Hepatocyte (in vitro differentiated cells): ENCODE measurements around the gene ADD2. TPM values are rescaled to one million over a fixed set of nuclear protein-coding genes. Genes with fewer than 3 reads are reported as not detected.

Source experiments
- DNase-seq: peaks from one replicate; pipeline ENCODE4 v3.0.0-alpha.2; 2016; ENCODE audit warnings: low spot score
- H2AFZ ChIP-seq: fragments of 200-600 bp; sonication (generic); 2 replicates; pipeline ENCODE4 v1.6.0; 2016; ENCODE audit warnings: antibody characterized with exemption, mild to moderate bottlenecking
- H3K27ac ChIP-seq: fragments of 200-600 bp; sonication (generic); 2 replicates; pipeline ENCODE4 v1.5.1; 2016; ENCODE audit warnings: mild to moderate bottlenecking
- H3K27me3 ChIP-seq: fragments of 200-600 bp; sonication (generic); 2 replicates; pipeline ENCODE4 v1.6.1; 2016
- H3K36me3 ChIP-seq: fragments of 200-600 bp; sonication (generic); replicated peaks from 2 replicates; pipeline ENCODE4 v1.5.1; 2016; ENCODE audit warnings: low read depth; ENCODE audit not compliant: insufficient read depth
- H3K4me1 ChIP-seq: fragments of 200-600 bp; sonication (generic); 2 replicates; pipeline ENCODE4 v1.5.1; 2016; ENCODE audit warnings: mild to moderate bottlenecking, moderate library complexity; ENCODE audit not compliant: insufficient read depth
- H3K4me2 ChIP-seq: fragments of 200-600 bp; sonication (generic); 2 replicates; pipeline ENCODE4 v1.6.0; 2016
- H3K4me3 ChIP-seq: fragments of 200-600 bp; sonication (generic); 2 replicates; pipeline ENCODE4 v1.5.1; 2016; ENCODE audit warnings: mild to moderate bottlenecking
- H3K79me2 ChIP-seq: fragments of 200-600 bp; sonication (generic); 2 replicates; pipeline ENCODE4 v1.6.0; 2017; ENCODE audit warnings: mild to moderate bottlenecking
- H3K9me2 ChIP-seq: fragments of 200-600 bp; sonication (generic); replicated peaks from 2 replicates; pipeline ENCODE4 v1.6.0; 2017; ENCODE audit warnings: mild to moderate bottlenecking; ENCODE audit not compliant: insufficient read depth
- H3K9me3 ChIP-seq: fragments of 200-600 bp; sonication (generic); 2 replicates; pipeline ENCODE4 v1.5.1; 2016; ENCODE audit warnings: low read depth, mild to moderate bottlenecking
- H4K20me1 ChIP-seq: fragments of 200-600 bp; sonication (generic); 2 replicates; pipeline ENCODE4 v1.6.0; 2016; ENCODE audit warnings: mild to moderate bottlenecking; ENCODE audit not compliant: insufficient read depth, poor library complexity, severe bottlenecking
- CTCF ChIP-seq: fragments of 200-600 bp; sonication (generic); IDR thresholded peaks from 2 replicates; pipeline ENCODE4 v1.5.1; 2016; ENCODE audit warnings: antibody characterized with exemption, mild to moderate bottlenecking; ENCODE audit not compliant: poor library complexity
- EZH2 ChIP-seq: fragments of 200-600 bp; sonication (generic); IDR thresholded peaks from 2 replicates; pipeline ENCODE4 v1.6.1; 2016; ENCODE audit warnings: antibody characterized with exemption, mild to moderate bottlenecking, borderline replicate concordance
- EZH2phosphoT487 ChIP-seq: fragments of 200-600 bp; sonication (generic); IDR thresholded peaks from one replicate; pipeline ENCODE4 v1.6.1; 2018; ENCODE audit warnings: antibody characterized with exemption, mild to moderate bottlenecking, low read depth, moderate library complexity; ENCODE audit not compliant: unreplicated experiment, severe bottlenecking
- WGBS: methylation state at CpG from one replicate; pipeline ENCODE4 v1.1.6; 2016; ENCODE audit warnings: low lambda C conversion rate; ENCODE audit errors: missing lambda C conversion rate; 5-methylcytosine and 5-hydroxymethylcytosine counted together
- polyA plus RNA-seq: library from polyadenylated mRNA; unstranded; fragments of >200 nt; fragmentation: Nextera tagmentation; extraction: Ambion mirVana; gene quantifications from 2 replicates; pipeline ENCODE4 v1.2.1, GENCODE V29; 2016
- total RNA-seq: library from RNA; depleted of rRNA; stranded (reverse); fragments of >200 nt; gene quantifications from 2 replicates; pipeline ENCODE4 v1.2.3, GENCODE V29; 2014

The ADD2 gene
- total and polyA plus RNA-seq, 2 experiments from 2014 or later = 0.74 to 2.4 TPM

GRCh38 chr2:70707706-70708105, 60.3 kb downstream of the ADD2 start:
- DNase-seq = no peak
- H3K27ac ChIP-seq = no peak overlapping the region
- H3K9me3 ChIP-seq = no peaks in the 10 kb centered on the region
- H3K36me3 ChIP-seq = no peaks in the 10 kb centered on the region
- H3K27me3 ChIP-seq = no peaks in the 10 kb centered on the region
- no peaks in the 10 kb centered on the region for H4K20me1 ChIP-seq
- H3K4me2 ChIP-seq = no peak overlapping the region
- no peaks in the 10 kb centered on the region for H3K79me2 ChIP-seq
- no peak overlapping the region for H3K4me3 ChIP-seq
- WGBS = 73% methylated on average over 1 of the region's 1 CpG
- H3K9me2 ChIP-seq = no peaks in the 10 kb centered on the region
- no peaks in the 10 kb centered on the region for H3K4me1 ChIP-seq
- TF ChIP-seq EZH2phosphoT487 = no peak
- TF ChIP-seq CTCF = no peak
- no peak for TF ChIP-seq EZH2
- no peak overlapping the region for H2AFZ ChIP-seq

- no peaks in the 10 kb centered on the region for H3K4me1 ChIP-seq
- no peaks in the 10 kb centered on the region for H3K9me3 ChIP-seq
- no peak for DNase-seq
- WGBS = 96% methylated on average over 22 of the region's 36 CpGs
- TF ChIP-seq EZH2phosphoT487 (no peak), EZH2 (no peak), CTCF (no peak)
- no peaks in the 10 kb centered on the region for H4K20me1 ChIP-seq
- H3K27me3 ChIP-seq = no peaks in the 10 kb centered on the region
- H3K4me2 ChIP-seq = no peak overlapping the region
- no peaks in the 10 kb centered on the region for H3K79me2 ChIP-seq
- no peak overlapping the region for H3K4me3 ChIP-seq
- H3K36me3 ChIP-seq = no peaks in the 10 kb centered on the region
- H3K9me2 ChIP-seq = no peaks in the 10 kb centered on the region
- H2AFZ ChIP-seq = no peak overlapping the region
- H3K27ac ChIP-seq = no peak overlapping the region
Measured at GRCh38 chr2:70706026-70706795, 61.8 kb downstream of the ADD2 start.

GRCh38 chr2:70705160-70705850, 62.7 kb downstream of the ADD2 start:
- H3K4me3 ChIP-seq = no peak overlapping the region
- H4K20me1 ChIP-seq = no peaks in the 10 kb centered on the region
- no peaks in the 10 kb centered on the region for H3K79me2 ChIP-seq
- 93% methylated on average over 8 of the region's 8 CpGs for WGBS
- H3K4me1 ChIP-seq = no peaks in the 10 kb centered on the region
- no peaks in the 10 kb centered on the region for H3K9me2 ChIP-seq
- H3K27ac ChIP-seq = no peak overlapping the region
- TF ChIP-seq EZH2 = no peak
- TF ChIP-seq CTCF = no peak
- no peak for TF ChIP-seq EZH2phosphoT487
- H2AFZ ChIP-seq = no peak overlapping the region
- H3K4me2 ChIP-seq = no peak overlapping the region
- no peak for DNase-seq
- no peaks in the 10 kb centered on the region for H3K36me3 ChIP-seq
- H3K9me3 ChIP-seq = no peaks in the 10 kb centered on the region
- no peaks in the 10 kb centered on the region for H3K27me3 ChIP-seq
